Activated CD4-positive, alpha-beta T cell treated with anti-CD3 and anti-CD28 coated beads, Interleukin-2, amount 10 ng/mL, durations not matched to agents 7 days and 5 days (primary cell): ENCODE results near the gene MEIS1. TPM values are rescaled to one million over a fixed set of nuclear protein-coding genes. Genes with fewer than 3 reads are reported as not detected.
"Not testable (repeated sequence)": the region's sequence is repeated elsewhere in the genome, so short reads cannot be mapped to it uniquely, and the experiment has no call there.

Experiments
- CTCF ChIA-PET: fragments of 350-600 bp; sonication (Branson Sonifier 250); formaldehyde crosslinking; loops from one replicate; lab custom pipeline; 2021; ENCODE audit warnings: antibody characterized with exemption; lab: Charles Lee
- POLR2A ChIA-PET: fragments of 350-600 bp; sonication (Branson Sonifier 250); formaldehyde crosslinking; loops from one replicate; lab custom pipeline; 2021; ENCODE audit warnings: antibody characterized with exemption; lab: Charles Lee
- DNase-seq: peaks from one replicate; pipeline ENCODE4 v3.0.0-alpha.2; 2020
- H3K27ac Mint-ChIP-seq: one replicate; pipeline ENCODE4 v1.8.0; 2021; ENCODE audit warnings: mild to moderate bottlenecking, moderate library complexity, mixed read lengths
- H3K27me3 Mint-ChIP-seq: one replicate; pipeline ENCODE4 v1.8.0; 2021; ENCODE audit warnings: mixed read lengths
- H3K36me3 Mint-ChIP-seq: one replicate; pipeline ENCODE4 v1.8.0; 2021; ENCODE audit warnings: low read depth, mixed read lengths
- H3K4me1 Mint-ChIP-seq: one replicate; pipeline ENCODE4 v1.8.0; 2021; ENCODE audit warnings: mixed read lengths
- H3K4me3 Mint-ChIP-seq: one replicate; pipeline ENCODE4 v1.8.0; 2021; ENCODE audit warnings: mild to moderate bottlenecking, moderate library complexity, mixed read lengths
- H3K9me3 Mint-ChIP-seq: one replicate; pipeline ENCODE4 v1.8.0; 2021; ENCODE audit warnings: mixed read lengths
- total RNA-seq, 2 experiments: library from RNA; stranded (reverse); gene quantifications; one replicate each; pipeline ENCODE4 v1.2.3, GENCODE V29; 2021

MEIS1 gene
- total RNA-seq, 2 experiments from 2014 or later, result not detected

DNA sequence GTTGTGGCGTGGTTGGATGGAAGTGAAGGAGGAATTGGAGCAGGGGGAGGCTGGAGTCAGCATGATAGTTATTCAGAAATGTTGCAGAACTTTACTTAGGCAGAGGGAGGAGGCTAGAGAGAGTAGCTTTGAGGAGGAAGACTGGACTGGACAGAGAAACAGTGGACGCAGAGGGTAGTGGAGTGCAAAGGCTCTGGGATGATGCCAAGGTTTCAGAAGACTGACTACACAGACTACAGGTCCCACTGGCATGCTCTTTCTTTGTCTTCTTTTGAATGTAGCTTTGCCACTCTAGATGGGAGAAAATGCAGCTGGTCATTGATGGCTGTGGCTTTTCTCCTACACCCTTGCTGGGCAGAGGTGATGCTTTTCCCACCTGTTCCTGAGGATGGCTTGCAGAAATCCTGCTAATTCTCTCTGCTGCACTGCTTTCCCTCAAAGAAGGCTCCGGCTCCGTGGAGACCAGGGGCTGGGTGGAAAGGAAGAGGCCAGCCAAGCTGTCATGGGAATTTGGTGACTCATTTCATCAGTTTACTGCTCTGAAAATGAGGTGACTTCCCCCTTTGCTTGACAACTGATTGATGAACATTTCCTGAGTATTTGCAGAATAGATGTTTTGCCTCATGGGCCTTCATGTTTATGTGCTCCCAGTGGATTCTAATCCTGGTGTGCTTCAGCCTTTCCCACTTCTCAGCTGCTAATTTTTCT, 42.4 kb downstream of the MEIS1 start:
- Mint-ChIP-seq H3K4me1 (no peaks in the 10 kb centered on the region), H3K36me3 (no peaks in the 10 kb centered on the region), H3K9me3 (no peaks in the 10 kb centered on the region), H3K27me3 (no peaks in the 10 kb centered on the region), H3K27ac (no peak overlapping the region), H3K4me3 (no peak overlapping the region)
- ChIA-PET CTCF (no interaction called here), POLR2A (no interaction called here)
- no peak for DNase-seq

GRCh38 chr2:66478299-66478698, 43.4 kb downstream of the MEIS1 start:
- Mint-ChIP-seq H3K27ac (no peak overlapping the region), H3K4me1 (no peaks in the 10 kb centered on the region), H3K27me3 (no peaks in the 10 kb centered on the region), H3K36me3 (no peaks in the 10 kb centered on the region), H3K9me3 (no peaks in the 10 kb centered on the region), H3K4me3 (no peak overlapping the region)
- POLR2A ChIA-PET, result no interaction called here
- no peak for DNase-seq
- CTCF ChIA-PET, result no interaction called here

DNA sequence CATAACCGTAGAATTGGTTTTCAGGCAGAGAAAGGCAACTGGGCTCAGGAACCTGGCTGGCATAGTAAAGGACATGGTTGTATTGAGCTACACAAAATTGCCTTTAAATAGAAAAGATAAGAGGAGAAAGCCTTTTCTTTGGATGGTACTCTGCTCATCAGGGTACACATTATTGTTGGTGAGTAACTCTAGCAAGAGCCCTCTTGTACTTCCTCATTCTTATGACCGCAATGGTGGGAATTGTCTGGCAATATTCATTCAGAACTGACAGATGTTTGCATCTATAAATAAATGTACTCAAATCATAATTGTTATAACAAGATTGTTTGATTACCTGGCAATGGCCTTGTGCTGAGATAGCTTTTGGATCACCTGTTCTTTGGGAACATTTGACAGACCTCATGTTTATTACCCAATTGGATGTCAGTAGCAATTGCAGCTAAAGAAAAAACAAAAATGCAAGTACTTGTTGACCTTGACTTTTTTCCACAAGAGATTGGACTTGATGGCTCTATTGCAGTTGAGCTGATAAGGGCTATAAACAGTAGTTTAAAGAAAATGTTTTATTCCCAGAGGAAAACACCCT, 43.9 kb downstream of the MEIS1 start:
- Mint-ChIP-seq H3K27me3 (no peaks in the 10 kb centered on the region), H3K4me3 (no peak overlapping the region), H3K36me3 (no peaks in the 10 kb centered on the region), H3K4me1 (no peaks in the 10 kb centered on the region), H3K27ac (no peak overlapping the region), H3K9me3 (no peaks in the 10 kb centered on the region)
- ChIA-PET POLR2A (no interaction called here), CTCF (no interaction called here)
- no peak for DNase-seq

DNA sequence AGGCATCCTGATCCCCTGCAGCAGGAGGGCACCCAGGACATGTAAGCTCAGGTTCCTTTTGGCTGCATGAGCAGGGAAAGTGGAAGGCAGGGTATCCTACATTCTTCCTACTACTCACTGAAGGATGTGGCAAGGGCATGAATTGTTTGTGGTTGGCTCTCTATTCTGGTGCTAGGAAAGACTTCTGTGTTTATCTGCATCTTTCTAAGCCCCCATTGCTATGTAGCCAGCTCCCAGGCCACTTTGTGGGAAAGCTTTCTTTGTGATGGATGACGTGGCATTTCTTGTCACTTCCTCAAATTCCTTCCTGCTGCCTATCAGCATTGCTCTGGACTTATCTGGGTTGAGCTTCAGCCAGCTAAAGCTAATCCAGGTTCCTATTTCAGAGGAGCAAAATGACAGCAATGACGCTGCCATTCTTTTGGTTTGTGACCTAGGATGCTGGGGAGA, 46.2 kb downstream of the MEIS1 start:
- ChIA-PET POLR2A (no interaction called here), CTCF (no interaction called here)
- no peaks in the 10 kb centered on the region for H3K9me3 Mint-ChIP-seq
- no peaks in the 10 kb centered on the region for H3K4me1 Mint-ChIP-seq
- no peak overlapping the region for H3K27ac Mint-ChIP-seq
- no peaks in the 10 kb centered on the region for H3K36me3 Mint-ChIP-seq
- H3K27me3 Mint-ChIP-seq, result no peaks in the 10 kb centered on the region
- H3K4me3 Mint-ChIP-seq, result no peak overlapping the region
- no peak for DNase-seq

DNA sequence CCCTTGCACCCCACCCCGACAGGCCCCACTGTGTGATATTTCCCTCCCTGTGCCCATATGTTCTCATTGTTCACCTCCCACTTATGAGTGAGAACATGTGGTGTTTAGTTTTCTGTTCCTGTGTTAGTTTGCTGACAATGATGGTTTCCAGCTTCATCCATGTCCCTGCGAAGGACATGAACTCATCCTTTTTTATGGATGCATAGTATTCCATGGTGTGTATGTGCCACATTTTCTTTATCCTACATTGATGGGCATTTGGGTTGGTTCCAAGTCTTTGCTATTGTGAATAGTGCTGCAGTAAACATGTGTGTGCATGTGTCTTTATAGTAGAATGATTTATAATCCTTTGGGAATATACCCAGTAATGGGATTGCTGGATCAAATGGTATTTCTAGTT, 50.3 kb downstream of the MEIS1 start:
- H3K4me1 Mint-ChIP-seq, result not testable (repeated sequence)

GRCh38 chr2:66488946-66489345, 54.0 kb downstream of the MEIS1 start:
- POLR2A ChIA-PET, result no interaction called here
- CTCF ChIA-PET, result no interaction called here
- Mint-ChIP-seq H3K4me1 (no peaks in the 10 kb centered on the region), H3K27ac (no peak overlapping the region), H3K36me3 (no peaks in the 10 kb centered on the region), H3K9me3 (no peaks in the 10 kb centered on the region), H3K4me3 (no peak overlapping the region), H3K27me3 (no peaks in the 10 kb centered on the region)
- DNase-seq, result no peak

More for the DNA sequence above, 50.3 kb downstream of the MEIS1 start:
- POLR2A ChIA-PET, H3K4me3 Mint-ChIP-seq, H3K27ac Mint-ChIP-seq, H3K36me3 Mint-ChIP-seq, CTCF ChIA-PET, H3K27me3 Mint-ChIP-seq, H3K9me3 Mint-ChIP-seq, DNase-seq: not testable (repeated sequence)

DNA sequence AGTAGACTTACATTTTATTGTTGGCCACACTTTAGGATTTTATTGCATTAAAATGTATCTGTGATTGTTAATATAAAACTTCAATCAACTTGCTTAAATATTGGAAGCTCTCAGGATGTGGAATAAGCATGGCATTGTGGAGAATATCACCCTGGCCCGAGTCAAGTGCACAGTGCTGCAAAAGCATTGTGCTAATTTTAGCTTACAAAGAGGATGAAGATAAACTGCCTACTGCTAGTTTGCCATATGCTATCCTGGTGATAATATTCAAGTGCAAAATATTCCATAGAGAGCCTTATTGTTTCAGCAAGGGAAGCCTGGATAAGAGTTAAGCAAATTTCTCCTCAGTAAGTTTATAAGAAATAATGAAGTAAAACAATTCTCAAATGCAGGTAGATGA, 54.5 kb downstream of the MEIS1 start:
- Mint-ChIP-seq H3K27me3 (no peaks in the 10 kb centered on the region), H3K36me3 (no peaks in the 10 kb centered on the region), H3K4me3 (no peak overlapping the region), H3K9me3 (no peaks in the 10 kb centered on the region), H3K4me1 (no peaks in the 10 kb centered on the region), H3K27ac (no peak overlapping the region)
- ChIA-PET POLR2A (no interaction called here), CTCF (no interaction called here)
- DNase-seq, result no peak

DNA sequence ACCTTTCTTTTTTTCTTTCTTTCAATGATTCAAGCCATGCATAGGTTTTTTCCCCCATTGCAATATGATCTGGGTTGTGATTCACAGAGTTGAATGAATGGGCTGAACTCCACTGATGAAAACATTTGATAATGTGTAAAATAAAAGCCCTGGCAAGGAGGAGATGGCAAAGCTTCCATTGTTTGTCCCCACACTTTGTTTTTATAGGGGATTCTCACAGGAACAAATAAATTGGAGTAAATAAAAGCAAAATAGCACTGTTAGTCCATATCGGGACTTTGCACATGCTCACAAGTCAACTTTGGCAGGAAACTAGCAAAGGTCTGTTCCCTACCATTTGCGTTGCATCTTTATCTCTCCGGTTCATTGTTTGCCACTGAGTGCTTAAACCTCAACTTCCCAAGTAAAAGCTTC, 55.7 kb downstream of the MEIS1 start:
- DNase-seq, result no peak
- Mint-ChIP-seq H3K4me1 (no peaks in the 10 kb centered on the region), H3K36me3 (no peaks in the 10 kb centered on the region), H3K4me3 (no peak overlapping the region), H3K9me3 (no peaks in the 10 kb centered on the region), H3K27me3 (no peaks in the 10 kb centered on the region), H3K27ac (no peak overlapping the region)
- CTCF ChIA-PET, result interaction anchor here (0.7 kb wide), 1 partner anchor 1004 kb away, joined by 3 read pairs; no protein-coding TSS in a partner anchor
- POLR2A ChIA-PET, result no interaction called here

- ChIA-PET POLR2A (no interaction called here), CTCF (no interaction called here)
- H3K4me1 Mint-ChIP-seq, result no peaks in the 10 kb centered on the region
- no peak overlapping the region for H3K4me3 Mint-ChIP-seq
- H3K27me3 Mint-ChIP-seq, result no peaks in the 10 kb centered on the region
- H3K9me3 Mint-ChIP-seq, result no peaks in the 10 kb centered on the region
- no peaks in the 10 kb centered on the region for H3K36me3 Mint-ChIP-seq
- no peak overlapping the region for H3K27ac Mint-ChIP-seq
- DNase-seq, result no peak
Observed at GRCh38 chr2:66494708-66495107, 59.8 kb downstream of the MEIS1 start.

DNA sequence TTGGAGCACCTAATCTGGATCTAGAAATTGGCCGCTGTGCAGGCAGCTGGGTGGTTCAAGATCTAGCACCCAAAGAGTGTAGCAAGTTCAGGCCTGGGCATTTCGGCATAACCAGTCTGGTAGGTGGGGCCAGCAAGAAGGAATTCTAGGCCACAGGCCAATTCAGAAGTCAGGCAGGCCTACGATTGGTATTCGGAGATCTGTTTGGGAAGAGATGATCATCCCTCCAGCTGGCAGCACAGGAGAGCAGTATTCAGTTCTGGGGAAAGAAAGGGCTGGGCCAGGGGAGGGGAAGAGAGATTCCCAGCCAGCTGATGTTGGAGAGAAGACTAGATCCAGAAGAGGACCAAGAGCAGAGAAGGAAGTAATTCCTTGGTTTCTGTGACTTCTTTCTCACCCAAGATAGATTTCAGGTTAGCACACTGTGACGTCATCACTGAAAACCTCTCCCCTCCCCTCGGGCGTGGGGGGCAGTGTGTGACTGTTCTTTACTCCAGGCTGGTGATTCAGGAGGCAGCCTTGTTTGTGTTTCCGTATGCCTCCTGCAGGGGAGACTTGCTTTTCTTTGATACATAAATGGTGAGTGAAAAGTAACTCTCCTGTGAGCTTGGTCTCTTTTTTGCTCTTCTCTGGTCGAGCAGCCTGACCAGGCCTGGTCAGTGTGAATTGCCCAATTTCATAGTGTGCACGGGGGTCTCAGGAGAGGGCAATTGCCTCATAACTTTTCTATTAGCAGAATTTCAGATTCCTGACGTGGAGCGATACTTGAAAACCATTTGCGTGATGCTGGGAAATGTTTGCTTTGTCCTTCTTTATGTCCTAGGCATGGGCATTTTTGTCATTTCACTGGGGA, 61.1 kb downstream of the MEIS1 start:
- CTCF ChIA-PET, result interaction anchor here (0.6 kb wide), 1 partner anchor 166 kb away, joined by 3 read pairs; no protein-coding TSS in a partner anchor
- DNase-seq, result no peak
- Mint-ChIP-seq H3K27ac (no peak overlapping the region), H3K4me1 (no peaks in the 10 kb centered on the region), H3K9me3 (no peaks in the 10 kb centered on the region), H3K4me3 (no peak overlapping the region), H3K36me3 (no peaks in the 10 kb centered on the region), H3K27me3 (no peaks in the 10 kb centered on the region)
- POLR2A ChIA-PET, result no interaction called here

GRCh38 chr2:66496670-66497420, 61.9 kb downstream of the MEIS1 start:
- Mint-ChIP-seq H3K9me3 (no peaks in the 10 kb centered on the region), H3K4me1 (no peaks in the 10 kb centered on the region), H3K4me3 (no peak overlapping the region), H3K27ac (no peak overlapping the region), H3K36me3 (no peaks in the 10 kb centered on the region), H3K27me3 (no peaks in the 10 kb centered on the region)
- ChIA-PET POLR2A (no interaction called here), CTCF (interaction anchor here (0.6 kb wide), 1 partner anchor 166 kb away, joined by 3 read pairs; no protein-coding TSS in a partner anchor)
- no peak for DNase-seq

DNA sequence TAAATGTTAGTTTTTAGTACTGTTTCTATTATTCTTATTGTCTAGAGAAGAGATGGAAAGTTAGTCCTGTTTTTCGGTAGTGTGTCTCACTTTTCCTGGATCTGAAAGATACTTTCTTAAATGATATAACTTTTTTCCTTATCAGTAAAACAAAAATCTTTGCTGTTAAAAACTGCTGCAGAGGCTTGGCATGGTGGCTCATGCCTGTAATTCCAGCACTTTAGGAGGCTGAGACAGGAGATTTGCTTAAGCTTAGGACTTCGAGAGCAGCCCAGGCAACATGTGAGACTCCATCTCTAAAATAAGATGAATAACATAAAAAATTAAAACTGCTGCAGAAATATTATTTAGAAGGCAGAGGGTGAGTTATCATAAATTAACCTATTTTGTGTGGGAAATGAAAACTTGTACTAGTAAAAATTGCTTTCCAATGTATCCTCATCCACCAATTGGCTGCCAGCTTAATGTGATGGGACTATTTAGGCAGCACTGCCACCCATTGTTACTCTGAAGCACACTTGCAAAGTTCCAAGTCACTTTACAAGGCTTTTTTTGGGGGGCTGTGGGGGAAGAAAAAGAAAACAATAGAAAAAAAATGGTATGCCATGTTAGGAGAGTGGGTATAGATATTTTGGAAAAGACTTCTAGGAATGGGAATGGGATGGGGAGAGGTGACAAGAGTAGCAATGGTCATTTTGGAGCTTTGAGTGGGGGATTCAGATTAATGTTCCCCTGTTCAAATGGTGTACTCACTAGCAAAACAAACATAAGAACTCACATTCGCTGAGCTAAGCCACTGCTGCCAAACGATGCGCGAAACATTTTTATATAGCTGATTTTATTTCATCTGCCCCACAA, 62.7 kb downstream of the MEIS1 start:
- H3K4me1 Mint-ChIP-seq, result no peaks in the 10 kb centered on the region
- CTCF ChIA-PET, result no interaction called here
- no peak for DNase-seq

More for the DNA sequence above, 62.7 kb downstream of the MEIS1 start:
- Mint-ChIP-seq H3K27ac (no peak overlapping the region), H3K4me3 (no peak overlapping the region), H3K9me3 (no peaks in the 10 kb centered on the region), H3K36me3 (no peaks in the 10 kb centered on the region), H3K27me3 (no peaks in the 10 kb centered on the region)
- POLR2A ChIA-PET, result no interaction called here
